SK-N-SH (cell line): ENCODE results near the gene DENND1A. TPM values are rescaled to one million over a fixed set of nuclear protein-coding genes. Genes with fewer than 3 reads are reported as not detected.
A peak's percentile ranks its signal among the peaks of the same experiment; 100 is the strongest.

Experiments
- CTCF ChIA-PET: fragments of 300-600, 350-600 bp; formaldehyde crosslinking; extraction: SDS; loops from one replicate; lab custom pipeline; 2021; lab: Yijun Ruan, JAX
- POLR2A ChIA-PET: fragments of 350-600 bp; sonication (Branson Sonifier 250); formaldehyde crosslinking; extraction: SDS; loops from one replicate; lab custom pipeline; 2020; ENCODE audit warnings: antibody characterized with exemption, inconsistent platforms; lab: Yijun Ruan, JAX
- DNase-seq: peaks from one replicate; pipeline ENCODE4 v3.0.0; 2012
- H2AFZ ChIP-seq: fragments of 200-600 bp; sonication (generic); 2 replicates; pipeline ENCODE4 v1.8.1; 2016; ENCODE audit warnings: antibody characterized with exemption, mild to moderate bottlenecking, low read depth
- H3F3A ChIP-seq: fragments of 200-600 bp; sonication (generic); replicated peaks from 2 replicates; pipeline ENCODE3; 2016; ENCODE audit warnings: antibody characterized with exemption, mild to moderate bottlenecking; ENCODE audit not compliant: insufficient read depth
- H3K27ac ChIP-seq, 2 experiments: fragments of 200-500 bp in 1 of 2; fragments of 200-600 bp in 1 of 2; sonication (Bioruptor generic) in 1 of 2; sonication (generic), shearing (Covaris generic) in 1 of 2; 2 replicates each; pipeline versions ENCODE4 v1.5.1 to v1.6.1; 2014 to 2016; ENCODE audit warnings: low read depth in 2 of 2, inconsistent platforms in 1 of 2, low read length in 1 of 2, mild to moderate bottlenecking in 1 of 2, mixed read lengths in 1 of 2
- H3K27me3 ChIP-seq: fragments of 200-600 bp; sonication (generic), shearing (Covaris generic); 2 replicates; pipeline ENCODE4 v1.6.1; 2016; ENCODE audit warnings: mixed run types; ENCODE audit not compliant: insufficient read depth
- H3K36me3 ChIP-seq, 2 experiments: fragments of 200-500 bp in 1 of 2; fragments of 200-600 bp in 1 of 2; sonication (Bioruptor generic) in 1 of 2; sonication (generic) in 1 of 2; replicated peaks in 1 of 2; 2 replicates each; pipeline versions ENCODE3 to v1.5.1; 2014 to 2016; ENCODE audit warnings: low read length in 1 of 2, mild to moderate bottlenecking in 1 of 2; ENCODE audit not compliant: insufficient read depth in 2 of 2, control insufficient read depth in 1 of 2
- H3K4me1 ChIP-seq, 2 experiments: fragments of 200-500 bp in 1 of 2; fragments of 200-600 bp in 1 of 2; sonication (Bioruptor generic) in 1 of 2; sonication (generic), shearing (Covaris generic) in 1 of 2; 2 replicates each; pipeline versions ENCODE4 v1.5.1 to v1.6.1; 2014 to 2016; ENCODE audit warnings: low read depth in 1 of 2, low read length in 1 of 2, mixed run types in 1 of 2; ENCODE audit not compliant: insufficient read depth in 2 of 2, control insufficient read depth in 1 of 2
- H3K4me2 ChIP-seq: fragments of 200-600 bp; sonication (generic), shearing (Covaris generic); 2 replicates; pipeline ENCODE4 v1.6.1; 2017; ENCODE audit warnings: mixed run types
- H3K4me3 ChIP-seq, 2 experiments: fragments of 200-500 bp in 1 of 2; fragments of 200-600 bp in 1 of 2; sonication (Bioruptor generic) in 1 of 2; sonication (generic), shearing (Covaris generic) in 1 of 2; 2 replicates each; pipeline versions ENCODE4 v1.5.1 to v1.8.1; 2014 to 2016; ENCODE audit warnings: low read depth in 2 of 2, inconsistent platforms in 1 of 2, low read length in 1 of 2, mild to moderate bottlenecking in 1 of 2, mixed read lengths in 1 of 2, moderate library complexity in 1 of 2
- H3K79me2 ChIP-seq: fragments of 200-600 bp; sonication (generic); 2 replicates; pipeline ENCODE4 v1.8.1; 2017; ENCODE audit warnings: mild to moderate bottlenecking; ENCODE audit not compliant: insufficient read depth
- H3K9ac ChIP-seq: fragments of 200-600 bp; sonication (generic); 2 replicates; pipeline ENCODE4 v1.6.1; 2017; ENCODE audit warnings: mixed run types
- H3K9me2 ChIP-seq: fragments of 200-600 bp; sonication (generic); 2 replicates; pipeline ENCODE4 v1.6.1; 2017; ENCODE audit warnings: mixed run types
- H3K9me3 ChIP-seq: fragments of 200-600 bp; sonication (generic); 2 replicates; pipeline ENCODE4 v1.6.1; 2017; ENCODE audit warnings: mixed run types, mild to moderate bottlenecking, moderate library complexity
- H4K20me1 ChIP-seq: fragments of 200-600 bp; sonication (generic); 2 replicates; pipeline ENCODE4 v1.6.1; 2017; ENCODE audit warnings: mild to moderate bottlenecking, mixed run types; ENCODE audit not compliant: insufficient read depth
- CHD2 ChIP-seq: fragments of 150-350 bp; IDR thresholded peaks from 2 replicates; pipeline ENCODE4 v1.6.1; 2018; ENCODE audit warnings: low read length; ENCODE audit not compliant: partially characterized antibody
- EZH2phosphoT487 ChIP-seq: fragments of 200-600 bp; sonication (generic); IDR thresholded peaks from 2 replicates; pipeline ENCODE4 v1.6.1; 2017; ENCODE audit warnings: low read depth, mixed run types, mild to moderate bottlenecking, antibody characterized with exemption, moderate library complexity, borderline replicate concordance
- FOSL2 ChIP-seq: IDR thresholded peaks from 2 replicates; pipeline ENCODE4 v1.4.0; 2012; ENCODE audit warnings: low read depth, mild to moderate bottlenecking, moderate library complexity, borderline replicate concordance
- FOXJ3 ChIP-seq: sonication (generic); formaldehyde crosslinking; IDR thresholded peaks from 2 replicates; pipeline ENCODE4 v1.5.1; 2020; ENCODE audit warnings: mild to moderate bottlenecking, missing genetic modification reagents
- JUND ChIP-seq: IDR thresholded peaks from 2 replicates; pipeline ENCODE4 v1.4.0; 2012
- MAX ChIP-seq: IDR thresholded peaks from 2 replicates; pipeline ENCODE4 v1.4.0; 2012; ENCODE audit warnings: low read depth
- NFIC ChIP-seq: IDR thresholded peaks from 2 replicates; pipeline ENCODE4 v1.4.0; 2012; ENCODE audit warnings: borderline replicate concordance
- PBX3 ChIP-seq: IDR thresholded peaks from 2 replicates; pipeline ENCODE4; 2012
- RAD21 ChIP-seq: IDR thresholded peaks from 2 replicates; pipeline ENCODE4 v1.6.1; 2012; ENCODE audit warnings: mild to moderate bottlenecking, low read length
- RCOR1 ChIP-seq: fragments of 150-350 bp; IDR thresholded peaks from 2 replicates; pipeline ENCODE4 v1.6.1; 2017; ENCODE audit warnings: antibody characterized with exemption, low read length
- REST ChIP-seq: IDR thresholded peaks from 2 replicates; pipeline ENCODE4 v1.6.1; 2012; ENCODE audit warnings: mild to moderate bottlenecking, low read depth, low read length, moderate library complexity
- TCF12 ChIP-seq: IDR thresholded peaks from 2 replicates; pipeline ENCODE4 v1.4.0; 2012
- TEAD4 ChIP-seq: IDR thresholded peaks from 2 replicates; pipeline ENCODE4 v1.4.0; 2012; ENCODE audit warnings: mild to moderate bottlenecking, borderline replicate concordance; ENCODE audit not compliant: insufficient read depth
- WGBS: methylation state at CpG from one replicate; pipeline ENCODE4 v1.1.6; 2017; ENCODE audit warnings: low lambda C conversion rate; 5-methylcytosine and 5-hydroxymethylcytosine counted together
- polyA plus RNA-seq, 3 experiments: library from polyadenylated mRNA; depleted of rRNA; stranded (reverse); fragments of >200 nt; gene quantifications; 2 replicates each; pipeline ENCODE4 v1.2.3, GENCODE V29; 2012

The DENND1A gene
- polyA plus RNA-seq, 1 of the 3 experiments (the other 2 are of a cell fraction) = 25.4 TPM

- TF ChIP-seq REST = no peak
These were observed 365.3 kb downstream of the DENND1A start (continued) for GRCh38 chr9:123564652-123565051.

- peak; percentile 57 for TF ChIP-seq JUND
- TF ChIP-seq NFIC = peak; percentile 51; the same call in 1 of the 2 replicates
- TF ChIP-seq FOXJ3 = no peak
- TF ChIP-seq PBX3 = peak; percentile 52
- no peak for TF ChIP-seq EZH2phosphoT487
- no peak for TF ChIP-seq CHD2
- TF ChIP-seq FOSL2 = peak; percentile 41; the same call in 1 of the 2 replicates
- peak; percentile 45; the same call in 1 of the 2 replicates for TF ChIP-seq TEAD4
- TF ChIP-seq MAX = peak; percentile 10; the same call in 1 of the 2 replicates
- no peak for TF ChIP-seq RCOR1
- TF ChIP-seq RAD21 = no peak
- peak; percentile 57; the same call in 1 of the 2 replicates for TF ChIP-seq TCF12
- Histone ChIP-seq H4K20me1 (no peaks in the 10 kb centered on the region), H3K4me3 (no peak overlapping the region), H3K4me2 (peak overlapping the region; percentile 60), H3K4me1 (peaks cover 0 to 3% of the 10 kb centered on the region in 2 experiments; a peak in 2 of 4 replicates), H3F3A (peaks cover 15% of the 10 kb centered on the region), H3K36me3 (no peaks in the 10 kb centered on the region), H3K9me3 (no peaks in the 10 kb centered on the region), H2AFZ (no peak overlapping the region), H3K27me3 (no peaks in the 10 kb centered on the region), H3K27ac (peak overlapping the region in 1 of 2 experiments; percentile 63; a peak in 2 of 4 replicates), H3K79me2 (no peaks in the 10 kb centered on the region), H3K9ac (no peak overlapping the region), H3K9me2 (no peaks in the 10 kb centered on the region)
- POLR2A ChIA-PET = no interaction called here
- DNase-seq = no peak
- 65% methylated on average over 6 of the region's 6 CpGs for WGBS
- CTCF ChIA-PET = no interaction called here
These were observed 367.0 kb downstream of the DENND1A start for GRCh38 chr9:123562844-123563346.
